Activated CD4-positive, CD25-positive, alpha-beta regulatory T cell treated with anti-CD3 and anti-CD28 coated beads, Interleukin-2, amount 50 U/mL, for 72 hours (primary cell): Measurements from ENCODE around the gene RRP1B.
"Not testable (repeated sequence)": the region's sequence is repeated elsewhere in the genome, so short reads cannot be mapped to it uniquely, and the experiment has no call there.

Experiments
- DNase-seq: peaks from one replicate; pipeline ENCODE4 v3.0.0; 2021

Gene RRP1B, protein sequence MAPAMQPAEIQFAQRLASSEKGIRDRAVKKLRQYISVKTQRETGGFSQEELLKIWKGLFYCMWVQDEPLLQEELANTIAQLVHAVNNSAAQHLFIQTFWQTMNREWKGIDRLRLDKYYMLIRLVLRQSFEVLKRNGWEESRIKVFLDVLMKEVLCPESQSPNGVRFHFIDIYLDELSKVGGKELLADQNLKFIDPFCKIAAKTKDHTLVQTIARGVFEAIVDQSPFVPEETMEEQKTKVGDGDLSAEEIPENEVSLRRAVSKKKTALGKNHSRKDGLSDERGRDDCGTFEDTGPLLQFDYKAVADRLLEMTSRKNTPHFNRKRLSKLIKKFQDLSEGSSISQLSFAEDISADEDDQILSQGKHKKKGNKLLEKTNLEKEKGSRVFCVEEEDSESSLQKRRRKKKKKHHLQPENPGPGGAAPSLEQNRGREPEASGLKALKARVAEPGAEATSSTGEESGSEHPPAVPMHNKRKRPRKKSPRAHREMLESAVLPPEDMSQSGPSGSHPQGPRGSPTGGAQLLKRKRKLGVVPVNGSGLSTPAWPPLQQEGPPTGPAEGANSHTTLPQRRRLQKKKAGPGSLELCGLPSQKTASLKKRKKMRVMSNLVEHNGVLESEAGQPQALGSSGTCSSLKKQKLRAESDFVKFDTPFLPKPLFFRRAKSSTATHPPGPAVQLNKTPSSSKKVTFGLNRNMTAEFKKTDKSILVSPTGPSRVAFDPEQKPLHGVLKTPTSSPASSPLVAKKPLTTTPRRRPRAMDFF

DNA sequence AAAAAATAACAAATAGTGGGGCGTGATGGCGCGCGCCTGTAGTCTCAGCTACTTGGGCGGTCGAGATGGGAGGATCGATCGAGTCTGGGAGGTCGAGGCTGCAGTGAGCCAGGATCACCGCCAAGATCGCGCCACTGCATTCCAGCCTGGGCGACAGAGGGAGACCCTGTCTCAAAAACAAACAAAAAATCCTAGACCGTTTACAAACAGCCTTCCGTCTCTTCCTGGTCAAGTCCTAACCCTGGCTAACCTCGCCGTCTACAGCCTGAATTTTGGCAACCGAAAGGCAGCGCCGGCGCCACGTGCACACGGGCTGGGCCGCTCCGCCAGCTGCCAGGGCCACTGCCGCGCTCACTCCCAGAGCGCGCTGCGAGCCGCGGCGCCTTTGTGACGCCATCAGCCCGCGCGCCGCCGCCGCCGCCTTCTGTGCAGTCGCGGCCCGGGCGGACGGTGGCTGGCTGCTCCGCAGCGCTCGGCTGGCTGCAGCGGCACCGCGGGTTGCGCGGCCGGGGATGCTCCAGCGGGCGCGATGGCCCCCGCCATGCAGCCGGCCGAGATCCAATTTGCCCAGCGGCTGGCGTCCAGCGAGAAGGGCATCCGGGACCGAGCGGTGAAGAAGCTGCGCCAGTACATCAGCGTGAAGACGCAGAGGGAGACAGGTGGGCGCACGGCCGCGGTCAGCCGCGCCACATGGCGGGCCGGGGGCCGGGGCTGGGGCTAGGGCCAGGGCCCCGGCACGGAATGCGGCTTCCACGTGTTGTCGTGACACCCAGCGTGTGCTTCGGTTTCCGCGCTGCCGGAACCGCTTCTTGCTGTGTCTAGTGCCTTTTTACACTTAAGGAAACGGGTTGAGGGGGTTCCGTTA, at the start of gene RRP1B, which contains the start of gene HSF2BP:
Gene RRP1B, plus strand, starts transcription at position 425 of the 865 bp plus-strand sequence. Its CDS starts 105 bp downstream, at position 530.
Gene HSF2BP, minus strand, starts transcription at position 353 of the 865 bp plus-strand sequence. CDS start 1,392 bp downstream, outside the sequence.
- peak; percentile 85 for DNase-seq

- no peak for DNase-seq
These were observed 47.6 kb upstream of the RRP1B start for GRCh38 chr21:43611598-43612369.

- no peak for DNase-seq
These were observed 45.4 kb upstream of the RRP1B start for GRCh38 chr21:43613755-43614638.

DNA sequence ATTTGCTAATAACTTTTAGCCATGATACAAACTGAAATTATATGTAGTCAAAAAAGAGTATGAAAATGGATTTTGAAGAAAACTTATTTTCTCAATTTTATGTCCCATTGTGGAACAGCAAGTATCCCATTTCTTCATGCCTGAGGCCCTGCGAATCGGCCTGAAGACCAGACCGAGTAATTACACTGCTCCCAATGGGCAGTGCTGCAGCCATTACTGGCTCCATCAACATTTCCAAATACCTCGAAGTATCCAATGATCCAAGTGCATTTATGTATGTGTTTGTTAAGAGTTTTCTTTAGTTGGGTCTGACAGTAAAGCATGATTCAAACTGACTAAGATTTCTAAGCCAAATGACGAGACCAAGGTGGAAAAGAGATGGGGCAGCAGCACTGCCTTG, 44.5 kb upstream of the RRP1B start:
- no peak for DNase-seq

DNA sequence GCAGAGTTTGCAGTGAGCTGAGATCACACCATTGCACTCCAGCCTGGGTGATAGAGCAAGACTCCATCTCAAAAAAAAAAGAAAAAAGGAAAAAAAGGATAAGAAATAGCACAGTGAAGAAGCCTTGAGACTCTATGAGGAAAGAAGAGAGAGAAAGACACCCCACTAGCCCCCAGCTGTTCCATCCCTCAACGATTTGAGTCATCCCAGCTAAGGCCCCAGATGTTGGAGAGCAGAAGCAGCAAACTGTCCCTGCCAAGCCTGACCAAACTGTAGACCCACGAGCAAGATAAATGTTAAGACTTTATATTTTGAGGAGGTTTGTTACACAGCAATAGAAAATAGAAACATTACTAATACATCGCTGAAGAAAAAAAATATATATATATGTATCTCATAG, 42.5 kb upstream of the RRP1B start:
- not testable (repeated sequence) for DNase-seq

GRCh38 chr21:43618940-43619339, 40.4 kb upstream of the RRP1B start:
- DNase-seq: no peak

- no peak for DNase-seq
These were observed 40.0 kb upstream of the RRP1B start for GRCh38 chr21:43619344-43619743.

- DNase-seq: no peak
These were observed 39.5 kb upstream of the RRP1B start for GRCh38 chr21:43619856-43620255.

DNA sequence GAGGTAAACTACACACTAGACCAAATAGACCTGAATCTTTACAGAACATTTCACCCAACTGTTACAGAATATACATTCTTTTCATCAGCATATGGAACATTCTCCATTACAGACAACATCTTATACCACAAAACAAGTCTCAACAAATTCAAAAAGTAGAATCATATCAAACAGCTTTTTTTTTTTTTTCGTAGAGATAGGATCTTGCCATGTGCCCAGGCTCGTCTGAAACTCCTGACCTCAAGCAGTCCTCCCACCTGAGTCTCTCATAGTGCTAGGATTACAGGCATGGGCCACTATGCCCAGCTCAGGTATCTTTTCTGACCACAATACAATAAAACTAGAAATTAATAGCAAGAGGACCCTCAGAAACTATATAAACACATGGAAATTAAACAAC, 36.6 kb upstream of the RRP1B start:
- DNase-seq: no peak

DNA sequence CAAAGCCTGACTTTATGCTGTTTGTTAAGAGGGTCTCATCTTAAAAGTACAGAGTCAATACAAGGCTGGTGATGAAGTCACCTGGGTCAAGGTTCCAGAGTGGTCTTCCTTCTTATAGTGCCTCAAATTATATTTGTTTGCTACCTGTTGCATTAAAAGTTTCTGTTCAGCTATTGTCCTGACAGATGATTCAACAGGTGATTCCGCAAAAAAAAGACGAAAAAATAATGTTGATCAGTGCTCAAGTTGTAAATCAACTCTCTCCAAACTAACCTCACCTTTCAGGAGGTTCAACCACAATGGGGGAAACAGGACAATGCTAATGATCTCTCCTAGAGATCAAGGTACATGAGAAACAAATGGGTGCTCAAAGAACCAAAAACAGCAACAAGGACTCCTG, 35.8 kb upstream of the RRP1B start:
- no peak for DNase-seq

DNA sequence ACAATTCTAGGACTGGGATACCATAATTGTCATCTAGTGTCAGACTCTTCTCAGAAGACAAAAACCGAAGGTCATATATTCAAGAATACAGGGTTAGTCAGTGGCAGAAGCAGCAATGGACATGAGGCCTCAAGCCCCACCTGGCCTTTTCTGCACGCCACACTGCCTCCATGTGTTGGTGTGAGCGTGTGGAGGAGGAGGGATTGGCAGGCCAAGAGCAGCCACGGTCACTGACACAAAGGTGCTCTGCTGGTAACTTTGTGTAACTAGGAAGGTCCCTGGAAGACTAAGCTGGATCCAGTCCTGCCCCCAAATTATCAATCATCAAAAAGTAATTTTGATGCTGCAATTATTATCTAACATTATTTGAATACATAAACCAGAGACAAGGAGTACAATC, 35.0 kb upstream of the RRP1B start:
- DNase-seq: no peak

DNA sequence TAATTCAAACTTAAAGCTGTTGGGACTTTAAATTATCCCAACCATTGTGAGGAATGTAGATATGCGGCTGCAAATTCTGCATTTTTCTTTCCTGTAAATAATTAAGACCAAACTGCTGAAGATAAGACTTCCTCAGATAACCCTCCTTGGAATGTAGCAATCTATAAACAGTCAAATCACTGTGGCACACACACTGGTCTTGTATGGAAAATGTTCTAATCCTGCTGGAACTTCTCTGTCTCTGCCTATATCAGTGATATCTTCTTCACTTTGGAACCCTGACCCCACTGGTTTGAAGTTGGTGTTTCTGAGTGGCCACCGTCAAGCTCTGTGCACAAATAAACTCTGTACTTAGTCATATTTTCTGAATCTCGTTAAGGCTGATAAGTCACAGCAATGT, 33.0 kb upstream of the RRP1B start:
- no peak for DNase-seq

GRCh38 chr21:43627527-43627926, 31.8 kb upstream of the RRP1B start:
- no peak for DNase-seq

- no peak for DNase-seq
These were observed 27.8 kb upstream of the RRP1B start for GRCh38 chr21:43631411-43632107.

GRCh38 chr21:43632373-43632905, 26.9 kb upstream of the RRP1B start:
- DNase-seq: no peak

GRCh38 chr21:43634618-43635017, 24.7 kb upstream of the RRP1B start:
- no peak for DNase-seq

GRCh38 chr21:43635436-43635835, 23.9 kb upstream of the RRP1B start:
- DNase-seq: no peak

DNA sequence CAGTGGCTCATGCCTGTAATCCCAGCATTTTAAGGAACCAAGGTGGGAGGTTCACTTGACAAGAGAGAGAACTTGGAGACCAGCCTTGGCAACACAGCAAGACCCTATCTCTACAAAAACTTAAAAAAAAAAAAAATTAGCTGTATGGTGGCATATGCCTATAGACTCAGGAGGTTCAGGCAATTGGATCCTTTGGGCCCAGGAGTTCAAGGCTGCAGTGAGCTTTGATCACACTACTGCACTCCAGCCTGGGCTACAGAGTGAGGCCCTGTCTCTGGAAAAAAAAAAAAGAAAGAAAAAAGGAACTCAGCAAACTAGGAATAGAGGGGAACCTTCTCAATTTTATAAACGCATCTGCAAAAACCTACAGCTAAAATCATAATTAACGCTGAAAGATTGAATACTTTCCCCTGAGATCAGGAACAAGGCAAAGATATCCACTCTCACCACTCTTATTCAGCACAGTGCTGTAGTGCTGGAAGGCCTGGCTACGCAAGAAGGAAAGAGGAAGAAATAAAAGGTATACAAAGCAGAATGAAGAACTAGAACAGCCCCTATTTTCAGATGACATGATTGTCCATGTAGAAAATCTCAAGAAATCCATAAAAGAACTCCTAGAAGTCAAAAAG, 21.7 kb upstream of the RRP1B start:
- DNase-seq: no peak

DNA sequence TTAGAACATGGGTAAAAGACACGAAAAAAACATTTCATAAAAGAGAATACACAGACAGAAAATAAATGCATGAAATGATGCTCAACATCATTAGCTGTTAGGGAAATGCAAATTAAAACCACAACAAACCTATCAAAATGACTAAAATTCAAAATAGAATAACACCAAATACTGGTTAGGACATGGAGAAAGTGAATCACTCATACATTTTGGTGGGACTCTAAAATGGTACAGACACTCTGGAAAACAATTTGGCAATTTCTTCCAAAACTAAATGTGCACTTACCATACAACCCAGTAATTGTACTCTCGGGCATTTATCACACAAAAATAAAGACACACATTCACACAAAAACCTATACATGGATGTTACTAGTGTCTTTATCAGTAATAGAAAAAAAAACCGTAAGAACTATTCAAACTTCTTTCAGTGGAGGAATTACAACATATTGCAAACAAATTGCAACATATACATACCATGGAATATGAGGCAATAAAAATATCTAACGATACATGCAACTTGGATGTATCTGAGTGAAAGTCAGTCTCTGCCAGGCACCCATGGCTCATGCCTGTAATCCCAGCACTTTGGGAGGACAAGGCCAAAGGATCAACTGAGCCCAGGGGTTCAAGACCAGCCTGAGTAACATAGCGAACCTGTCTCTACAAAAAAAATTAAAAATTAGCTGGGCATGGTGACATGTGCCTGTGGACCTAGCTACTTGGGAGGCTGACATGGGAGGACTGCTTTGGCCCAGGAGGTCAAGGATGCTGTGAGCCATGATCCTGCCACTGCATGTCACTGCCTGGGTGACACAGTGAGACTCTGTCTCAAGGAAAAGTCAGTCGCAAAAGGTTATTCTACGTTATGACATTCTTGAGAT, 19.6 kb upstream of the RRP1B start:
- no peak for DNase-seq
